SK-N-SH (cell line): ENCODE results near the gene PAX2.

Experiments
- CHD2 ChIP-seq: fragments of 150-350 bp; IDR thresholded peaks from 2 replicates; pipeline ENCODE4 v1.6.1; 2018; ENCODE audit warnings: low read length; ENCODE audit not compliant: partially characterized antibody
- ELF1 ChIP-seq: IDR thresholded peaks from 2 replicates; pipeline ENCODE4 v1.4.0; 2012
- EP300 ChIP-seq, 2 experiments: IDR thresholded peaks; 2 replicates each; pipeline versions ENCODE4 v1.4.0 to v1.6.1; 2012; ENCODE audit warnings: borderline replicate concordance in 1 of 2, low read depth in 1 of 2, low read length in 1 of 2
- EZH2phosphoT487 ChIP-seq: fragments of 200-600 bp; sonication (generic); IDR thresholded peaks from 2 replicates; pipeline ENCODE4 v1.6.1; 2017; ENCODE audit warnings: low read depth, mixed run types, mild to moderate bottlenecking, antibody characterized with exemption, moderate library complexity, borderline replicate concordance
- MAX ChIP-seq: IDR thresholded peaks from 2 replicates; pipeline ENCODE4 v1.4.0; 2012; ENCODE audit warnings: low read depth
- MXI1 ChIP-seq: IDR thresholded peaks from 2 replicates; pipeline ENCODE4 v1.6.1; 2012; ENCODE audit warnings: mild to moderate bottlenecking, low read depth, low read length, improper control_type of control experiment
- PBX3 ChIP-seq: IDR thresholded peaks from 2 replicates; pipeline ENCODE4; 2012
- RAD21 ChIP-seq: IDR thresholded peaks from 2 replicates; pipeline ENCODE4 v1.6.1; 2012; ENCODE audit warnings: mild to moderate bottlenecking, low read length
- RCOR1 ChIP-seq: fragments of 150-350 bp; IDR thresholded peaks from 2 replicates; pipeline ENCODE4 v1.6.1; 2017; ENCODE audit warnings: antibody characterized with exemption, low read length
- RXRA ChIP-seq: IDR thresholded peaks from 2 replicates; pipeline ENCODE4 v1.4.0; 2012; ENCODE audit warnings: low read depth, mild to moderate bottlenecking, borderline replicate concordance
- TAF1 ChIP-seq: IDR thresholded peaks from 2 replicates; pipeline ENCODE4 v1.6.1; 2012; ENCODE audit warnings: low read depth, mild to moderate bottlenecking, low read length, moderate library complexity, borderline replicate concordance
- TEAD4 ChIP-seq: IDR thresholded peaks from 2 replicates; pipeline ENCODE4 v1.4.0; 2012; ENCODE audit warnings: mild to moderate bottlenecking, borderline replicate concordance; ENCODE audit not compliant: insufficient read depth
- ZBTB33 ChIP-seq: IDR thresholded peaks from 2 replicates; pipeline ENCODE4 v1.4.0; 2012; ENCODE audit warnings: low read depth, borderline replicate concordance
- TF ChIP-seq, protein P1 (sequence below): fragments of 200-600 bp; sonication (generic); IDR thresholded peaks from 2 replicates; pipeline ENCODE4 v1.6.1; 2017; ENCODE audit warnings: antibody characterized with exemption, mild to moderate bottlenecking, moderate library complexity

- TF ChIP-seq MAX (no peak), EP300 (IDR thresholded peaks at IDR 0.05; ENCODE audit: borderline replicate concordance in 1 of 2, low read depth in 1 of 2, low read length in 1 of 2) (no peak), RXRA (no peak), ZBTB33 (no peak), EZH2phosphoT487 (no peak), PBX3 (no peak), TAF1 (no peak), CHD2 (no peak), ELF1 (no peak), RCOR1 (no peak), RAD21 (no peak), TEAD4 (no peak), MXI1 (no peak)
- TF ChIP-seq, protein P1, sequence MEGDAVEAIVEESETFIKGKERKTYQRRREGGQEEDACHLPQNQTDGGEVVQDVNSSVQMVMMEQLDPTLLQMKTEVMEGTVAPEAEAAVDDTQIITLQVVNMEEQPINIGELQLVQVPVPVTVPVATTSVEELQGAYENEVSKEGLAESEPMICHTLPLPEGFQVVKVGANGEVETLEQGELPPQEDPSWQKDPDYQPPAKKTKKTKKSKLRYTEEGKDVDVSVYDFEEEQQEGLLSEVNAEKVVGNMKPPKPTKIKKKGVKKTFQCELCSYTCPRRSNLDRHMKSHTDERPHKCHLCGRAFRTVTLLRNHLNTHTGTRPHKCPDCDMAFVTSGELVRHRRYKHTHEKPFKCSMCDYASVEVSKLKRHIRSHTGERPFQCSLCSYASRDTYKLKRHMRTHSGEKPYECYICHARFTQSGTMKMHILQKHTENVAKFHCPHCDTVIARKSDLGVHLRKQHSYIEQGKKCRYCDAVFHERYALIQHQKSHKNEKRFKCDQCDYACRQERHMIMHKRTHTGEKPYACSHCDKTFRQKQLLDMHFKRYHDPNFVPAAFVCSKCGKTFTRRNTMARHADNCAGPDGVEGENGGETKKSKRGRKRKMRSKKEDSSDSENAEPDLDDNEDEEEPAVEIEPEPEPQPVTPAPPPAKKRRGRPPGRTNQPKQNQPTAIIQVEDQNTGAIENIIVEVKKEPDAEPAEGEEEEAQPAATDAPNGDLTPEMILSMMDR, result no peak
These were observed 48.3 kb upstream of the PAX2 start for GRCh38 chr10:100697070-100697469.
